HepG2 (cell line): ENCODE data around the gene LCK. TPM values are rescaled to one million over a fixed set of nuclear protein-coding genes. Genes with fewer than 3 reads are reported as not detected.

ENCODE experiments used
- ATF3 ChIP-seq: sonication (generic); formaldehyde crosslinking; IDR thresholded peaks from 2 replicates; pipeline ENCODE4 v1.4.0; 2020; ENCODE audit warnings: missing genetic modification reagents
- CCDC6 ChIP-seq: sonication (generic); formaldehyde crosslinking; IDR thresholded peaks from 2 replicates; pipeline ENCODE4 v1.8.1; 2022; ENCODE audit warnings: mild to moderate bottlenecking, missing genetic modification reagents, moderate library complexity
- ELF4 ChIP-seq: sonication (generic); formaldehyde crosslinking; IDR thresholded peaks from 2 replicates; pipeline ENCODE4 v1.5.0; 2020; ENCODE audit warnings: missing genetic modification reagents, mild to moderate bottlenecking, moderate library complexity, borderline replicate concordance
- ERF ChIP-seq: IDR thresholded peaks from 2 replicates; pipeline ENCODE4 v1.6.1; 2018; ENCODE audit warnings: missing biosample characterization, missing genetic modification reagents
- ESRRA ChIP-seq: sonication (generic); formaldehyde crosslinking; IDR thresholded peaks from 2 replicates; pipeline ENCODE4 v1.5.1; 2020; ENCODE audit warnings: mild to moderate bottlenecking, low read depth, missing genetic modification reagents
- GPN1 ChIP-seq: sonication (generic); formaldehyde crosslinking; IDR thresholded peaks from 2 replicates; pipeline ENCODE4 v1.5.1; 2020; ENCODE audit warnings: missing genetic modification reagents, borderline replicate concordance
- GTF3A ChIP-seq: sonication (generic); formaldehyde crosslinking; conservative IDR thresholded peaks from 2 replicates; pipeline ENCODE4 v1.4.0; 2020; ENCODE audit warnings: mild to moderate bottlenecking, missing genetic modification reagents
- KDM3A ChIP-seq: IDR thresholded peaks from 2 replicates; pipeline ENCODE4 v1.6.1; 2018; ENCODE audit warnings: low read depth, missing compliant biosample characterization
- LCORL ChIP-seq, 2 experiments: fragments of 450-650 bp in 1 of 2; sonication (generic) in 1 of 2; formaldehyde crosslinking in 1 of 2; IDR thresholded peaks; 2 replicates each; pipeline versions ENCODE4 v1.5.0 to v1.6.1; 2017 to 2020; ENCODE audit warnings: antibody characterized with exemption in 1 of 2, missing genetic modification reagents in 1 of 2
- MED1 ChIP-seq: sonication (generic); formaldehyde crosslinking; IDR thresholded peaks from 2 replicates; pipeline ENCODE4 v1.4.0; 2020; ENCODE audit warnings: missing genetic modification reagents
- MED13 ChIP-seq: sonication (generic); formaldehyde crosslinking; IDR thresholded peaks from 2 replicates; pipeline ENCODE4 v1.5.0; 2020; ENCODE audit warnings: missing genetic modification reagents
- MEF2D ChIP-seq: sonication (generic); formaldehyde crosslinking; IDR thresholded peaks from 2 replicates; pipeline ENCODE4 v1.5.1; 2020; ENCODE audit warnings: mild to moderate bottlenecking, missing genetic modification reagents
- PHB2 ChIP-seq: fragments of 450-650 bp; IDR thresholded peaks from 2 replicates; pipeline ENCODE4 v1.6.1; 2018; ENCODE audit not compliant: partially characterized antibody
- PHF8 ChIP-seq: sonication (generic); formaldehyde crosslinking; IDR thresholded peaks from 2 replicates; pipeline ENCODE4 v1.5.0; 2020; ENCODE audit warnings: missing genetic modification reagents
- PREB ChIP-seq: sonication (generic); formaldehyde crosslinking; IDR thresholded peaks from 2 replicates; pipeline ENCODE4 v1.4.0; 2020; ENCODE audit warnings: missing genetic modification reagents
- RORA ChIP-seq: sonication (generic); formaldehyde crosslinking; IDR thresholded peaks from 2 replicates; pipeline ENCODE4 v1.5.0; 2020; ENCODE audit warnings: mild to moderate bottlenecking, missing genetic modification reagents, moderate library complexity
- SNAPC2 ChIP-seq: sonication (generic); formaldehyde crosslinking; IDR thresholded peaks from 2 replicates; pipeline ENCODE4 v1.8.1; 2022; ENCODE audit warnings: mild to moderate bottlenecking, missing genetic modification reagents
- SSRP1 ChIP-seq: IDR thresholded peaks from 2 replicates; pipeline ENCODE4 v1.6.1; 2016; ENCODE audit warnings: control low read depth
- STAT5B ChIP-seq: sonication (generic); formaldehyde crosslinking; IDR thresholded peaks from 2 replicates; pipeline ENCODE4 v1.4.0; 2020; ENCODE audit warnings: missing genetic modification reagents
- TARDBP ChIP-seq: sonication (generic); formaldehyde crosslinking; IDR thresholded peaks from 2 replicates; pipeline ENCODE4 v1.8.0; 2022; ENCODE audit warnings: mild to moderate bottlenecking, missing genetic modification reagents
- ZBTB37 ChIP-seq: sonication (generic); formaldehyde crosslinking; IDR thresholded peaks from 2 replicates; pipeline ENCODE4 v1.4.0; 2020; ENCODE audit warnings: mild to moderate bottlenecking, missing genetic modification reagents
- ZEB1 ChIP-seq: IDR thresholded peaks from 2 replicates; pipeline ENCODE4 v1.6.1; 2012; ENCODE audit warnings: mild to moderate bottlenecking, low read depth, inconsistent platforms; ENCODE audit not compliant: insufficient replicate concordance
- ZKSCAN8 ChIP-seq: IDR thresholded peaks from 2 replicates; pipeline ENCODE4 v1.6.1; 2016; ENCODE audit warnings: borderline replicate concordance, missing genetic modification reagents, missing compliant biosample characterization
- ZNF234 ChIP-seq: sonication (generic); formaldehyde crosslinking; conservative IDR thresholded peaks from 2 replicates; pipeline ENCODE4 v1.5.1; 2020; ENCODE audit warnings: mild to moderate bottlenecking, missing genetic modification reagents
- ZNF282 ChIP-seq: fragments of 450-650 bp; IDR thresholded peaks from 2 replicates; pipeline ENCODE4 v1.6.1; 2018; ENCODE audit not compliant: partially characterized antibody
- ZNF557 ChIP-seq: sonication (generic); formaldehyde crosslinking; IDR thresholded peaks from 2 replicates; pipeline ENCODE4 v1.4.0; 2020; ENCODE audit warnings: missing genetic modification reagents
- ZNF652 ChIP-seq: IDR thresholded peaks from 2 replicates; pipeline ENCODE4 v1.6.1; 2016; ENCODE audit warnings: low read depth, borderline replicate concordance
- ZNF703 ChIP-seq: sonication (generic); formaldehyde crosslinking; IDR thresholded peaks from 2 replicates; pipeline ENCODE4 v1.5.1; 2020; ENCODE audit warnings: missing genetic modification reagents, mild to moderate bottlenecking, moderate library complexity, borderline replicate concordance
- ZNF772 ChIP-seq: sonication (generic); formaldehyde crosslinking; IDR thresholded peaks from 2 replicates; pipeline ENCODE4 v1.5.0; 2020; ENCODE audit warnings: mild to moderate bottlenecking, missing genetic modification reagents
- ZNF781 ChIP-seq: sonication (generic); formaldehyde crosslinking; IDR thresholded peaks from 2 replicates; pipeline ENCODE4 v1.5.1; 2020; ENCODE audit warnings: borderline replicate concordance, mild to moderate bottlenecking, missing genetic modification reagents; ENCODE audit errors: not compliant biosample characterization
- polyA plus RNA-seq, 8 experiments: library from polyadenylated mRNA; depleted of rRNA in 3 of 8; stranded (reverse) in 7 of 8; unstranded in 1 of 8; fragments of >200 nt; fragmentation: Illumina TruSeq in 4 of 8; extraction: Trizol in 4 of 8; gene quantifications; 2 replicates each; pipeline versions ENCODE4 v1.2.1 to v1.2.3, GENCODE V29; 2011 to 2016; ENCODE audit warnings: low read depth in 4 of 8, missing spikeins in 1 of 8, mixed read lengths in 1 of 8; ENCODE audit not compliant: insufficient read depth in 1 of 8
- total RNA-seq, 5 experiments: library from RNA; depleted of rRNA; stranded (reverse); fragments of >200 nt; fragmentation: Illumina TruSeq; extraction: Trizol; gene quantifications; 2 replicates each; pipeline ENCODE4 v1.2.3, GENCODE V29; 2016; ENCODE audit warnings: low read depth in 1 of 5

Gene LCK
- total and polyA plus RNA-seq, 2 of the 13 experiments (the other 11 are each of a cell fraction or from before 2014, with no cell fraction given): 0.93 to 1.8 TPM

GRCh38 chr1:32291708-32292538 is 40.9 kb downstream of the LCK start, which contains the start of gene HDAC1 (continued):
- no peak for TF ChIP-seq PREB
- TF ChIP-seq ZEB1: no peak
- peak; percentile 62 for TF ChIP-seq TARDBP (CRISPR knock-in tag)
- TF ChIP-seq STAT5B (CRISPR knock-in tag): no peak; the same call in 1 of the 2 replicates
- peak; percentile 53; the same call in 1 of the 2 replicates for TF ChIP-seq MEF2D (CRISPR knock-in tag)
- TF ChIP-seq ZNF652 (CRISPR knock-in tag): no peak
- TF ChIP-seq ERF (CRISPR knock-in tag): no peak; the same call in none of the 2 replicates
- no peak for TF ChIP-seq RORA (CRISPR knock-in tag)
- no peak for TF ChIP-seq ZNF557 (CRISPR knock-in tag)
- TF ChIP-seq KDM3A: no peak
- no peak for TF ChIP-seq ZNF781 (CRISPR knock-in tag)
- peak; percentile 80 for TF ChIP-seq PHF8 (CRISPR knock-in tag)
- TF ChIP-seq PHB2: no peak
- peak; percentile 57; the same call in 1 of the 2 replicates for TF ChIP-seq ESRRA (CRISPR knock-in tag)
- no peak for TF ChIP-seq CCDC6 (CRISPR knock-in tag)
- no peak; the same call in 1 of the 2 replicates for TF ChIP-seq ZKSCAN8 (CRISPR knock-in tag)
- no peak for TF ChIP-seq ZNF282
- TF ChIP-seq LCORL (IDR thresholded peaks at IDR 0.05): no peak
- TF ChIP-seq LCORL (CRISPR knock-in tag; IDR thresholded peaks at IDR 0.05): peak; percentile 30; the same call in 1 of the 2 replicates
- no peak for TF ChIP-seq ZNF703 (CRISPR knock-in tag)
- peak; percentile 36; the same call in 1 of the 2 replicates for TF ChIP-seq ZNF772 (CRISPR knock-in tag)
- TF ChIP-seq ZNF234 (CRISPR knock-in tag): no peak
- TF ChIP-seq SSRP1: no peak
- peak; percentile 65; the same call in 1 of the 2 replicates for TF ChIP-seq MED13 (CRISPR knock-in tag)
- TF ChIP-seq ELF4 (CRISPR knock-in tag): no peak
- no peak for TF ChIP-seq GPN1
- no peak; the same call in 1 of the 2 replicates for TF ChIP-seq ATF3 (CRISPR knock-in tag)
- TF ChIP-seq ZBTB37: no peak
- peak; percentile 8; the same call in 1 of the 2 replicates for TF ChIP-seq MED1 (CRISPR knock-in tag)
- TF ChIP-seq GTF3A (CRISPR knock-in tag): no peak
- TF ChIP-seq SNAPC2 (CRISPR knock-in tag): no peak
